ENCODE measurements around the gene FSHR. TPM values are rescaled to one million over a fixed set of nuclear protein-coding genes. Genes with fewer than 3 reads are reported as not detected.

Gene FSHR
- total RNA-seq, 1 donor from 2014 or later: not detected

- Histone ChIP-seq H3K4me3 (no peak overlapping the region), H3K9me3 (ENCODE audit: low read depth) (no peaks in the 10 kb centered on the region), H4K20me1 (ENCODE audit: low read depth) (no peaks in the 10 kb centered on the region), H3K4me2 (no peak overlapping the region), H3K27ac (no peak overlapping the region), H3K36me3 (no peaks in the 10 kb centered on the region), H3K27me3 (no peaks in the 10 kb centered on the region), H3K9ac (no peak overlapping the region), H3K79me2 (ENCODE audit: low read depth) (no peaks in the 10 kb centered on the region), H2AFZ (replicated peaks) (no peak overlapping the region), H3F3A (ENCODE audit: low read depth) (no peaks in the 10 kb centered on the region), H3K4me1 (no peaks in the 10 kb centered on the region)
- no peak overlapping the region for H3K4me3 Mint-ChIP-seq
- no peaks in the 10 kb centered on the region for H3K9me3 Mint-ChIP-seq
- no peak overlapping the region for H3K27ac Mint-ChIP-seq
- TF ChIP-seq EZH2phosphoT487 (IDR thresholded peaks at IDR 0.05): no peak
- TF ChIP-seq EZH2 (IDR thresholded peaks at IDR 0.05): no peak
- H3K36me3 Mint-ChIP-seq: no peaks in the 10 kb centered on the region
- H3K27me3 Mint-ChIP-seq (ENCODE audit: insufficient read depth, low read depth): no peaks in the 10 kb centered on the region
- DNase-seq (ENCODE audit: low spot score): no peak
- H3K4me1 Mint-ChIP-seq: peaks cover 2% of the 10 kb centered on the region
Measured at GRCh38 chr2:49000695-49001094, 153.6 kb downstream of the FSHR start.

- no peaks in the 10 kb centered on the region for H3K36me3 Mint-ChIP-seq
- H3K79me2 ChIP-seq (ENCODE audit: low read depth): no peaks in the 10 kb centered on the region
- H3K4me1 Mint-ChIP-seq: peaks cover 2% of the 10 kb centered on the region
Measured at GRCh38 chr2:48998449-48998848, 155.9 kb downstream of the FSHR start.

GRCh38 chr2:48993576-48993975 is 160.7 kb downstream of the FSHR start:
- Mint-ChIP-seq H3K27ac (no peak overlapping the region), H3K4me1 (no peaks in the 10 kb centered on the region), H3K9me3 (no peaks in the 10 kb centered on the region), H3K4me3 (no peak overlapping the region), H3K27me3 (ENCODE audit: insufficient read depth, low read depth) (no peaks in the 10 kb centered on the region), H3K36me3 (no peaks in the 10 kb centered on the region)
- H3K36me3 ChIP-seq: no peaks in the 10 kb centered on the region
- DNase-seq (ENCODE audit: low spot score): no peak
- no peak overlapping the region for H3K4me3 ChIP-seq
- H4K20me1 ChIP-seq (ENCODE audit: low read depth): no peaks in the 10 kb centered on the region
- no peak overlapping the region for H3K4me2 ChIP-seq
- no peaks in the 10 kb centered on the region for H3K27me3 ChIP-seq
- H3K9ac ChIP-seq: no peak overlapping the region
- no peaks in the 10 kb centered on the region for H3F3A ChIP-seq (ENCODE audit: low read depth)
- H3K79me2 ChIP-seq (ENCODE audit: low read depth): no peaks in the 10 kb centered on the region
- no peaks in the 10 kb centered on the region for H3K4me1 ChIP-seq
- H3K27ac ChIP-seq: no peak overlapping the region
- TF ChIP-seq EZH2phosphoT487 (IDR thresholded peaks at IDR 0.05) (no peak), CTCF (IDR thresholded peaks at IDR 0.05) (no peak), EZH2 (IDR thresholded peaks at IDR 0.05) (no peak)
- no peaks in the 10 kb centered on the region for H3K9me3 ChIP-seq (ENCODE audit: low read depth)
- no peak overlapping the region for H2AFZ ChIP-seq (replicated peaks)

More at GRCh38 chr2:48998449-48998848, 155.9 kb downstream of the FSHR start:
- TF ChIP-seq EZH2 (IDR thresholded peaks at IDR 0.05) (no peak), EZH2phosphoT487 (IDR thresholded peaks at IDR 0.05) (no peak), CTCF (IDR thresholded peaks at IDR 0.05) (no peak)
- Histone ChIP-seq H3K4me2 (no peak overlapping the region), H2AFZ (replicated peaks) (no peak overlapping the region), H3K27me3 (no peaks in the 10 kb centered on the region), H3K9me3 (ENCODE audit: low read depth) (no peaks in the 10 kb centered on the region), H4K20me1 (ENCODE audit: low read depth) (no peaks in the 10 kb centered on the region), H3K9ac (no peak overlapping the region), H3K4me3 (no peak overlapping the region), H3F3A (ENCODE audit: low read depth) (no peaks in the 10 kb centered on the region), H3K27ac (no peak overlapping the region), H3K4me1 (no peaks in the 10 kb centered on the region), H3K36me3 (no peaks in the 10 kb centered on the region)
- Mint-ChIP-seq H3K27me3 (ENCODE audit: insufficient read depth, low read depth) (no peaks in the 10 kb centered on the region), H3K9me3 (no peaks in the 10 kb centered on the region), H3K27ac (no peak overlapping the region), H3K4me3 (no peak overlapping the region)
- DNase-seq (ENCODE audit: low spot score): no peak

- H3K36me3 Mint-ChIP-seq: no peaks in the 10 kb centered on the region
- no peak overlapping the region for H3K4me3 ChIP-seq
- H3K27me3 Mint-ChIP-seq (ENCODE audit: insufficient read depth, low read depth): no peaks in the 10 kb centered on the region
- H3K4me1 ChIP-seq: no peaks in the 10 kb centered on the region
- H3K27ac ChIP-seq: no peak overlapping the region
- H3K9ac ChIP-seq: no peak overlapping the region
- no peak overlapping the region for H2AFZ ChIP-seq (replicated peaks)
- H3K79me2 ChIP-seq (ENCODE audit: low read depth): no peaks in the 10 kb centered on the region
- no peaks in the 10 kb centered on the region for H3K9me3 Mint-ChIP-seq
- no peaks in the 10 kb centered on the region for H3K4me1 Mint-ChIP-seq
- no peaks in the 10 kb centered on the region for H4K20me1 ChIP-seq (ENCODE audit: low read depth)
- H3K27me3 ChIP-seq: no peaks in the 10 kb centered on the region
- DNase-seq (ENCODE audit: low spot score): no peak
- H3K4me2 ChIP-seq: no peak overlapping the region
- H3K9me3 ChIP-seq (ENCODE audit: low read depth): no peaks in the 10 kb centered on the region
- no peak overlapping the region for H3K27ac Mint-ChIP-seq
- TF ChIP-seq EZH2phosphoT487 (IDR thresholded peaks at IDR 0.05) (no peak), EZH2 (IDR thresholded peaks at IDR 0.05) (no peak), CTCF (IDR thresholded peaks at IDR 0.05) (no peak)
- no peaks in the 10 kb centered on the region for H3F3A ChIP-seq (ENCODE audit: low read depth)
- no peak overlapping the region for H3K4me3 Mint-ChIP-seq
- H3K36me3 ChIP-seq: no peaks in the 10 kb centered on the region
Measured at GRCh38 chr2:48991415-48992131, 162.7 kb downstream of the FSHR start.
